Activated naive CD8-positive, alpha-beta T cell (primary cell): ENCODE data around the gene TUBE1.

Experiments used
- H3K27ac Mint-ChIP-seq: one replicate; pipeline ENCODE4 v1.8.0; 2021; ENCODE audit warnings: mixed read lengths
- H3K27me3 Mint-ChIP-seq: one replicate; pipeline ENCODE4 v1.8.0; 2021; ENCODE audit warnings: mixed read lengths
- H3K36me3 Mint-ChIP-seq: one replicate; pipeline ENCODE4 v1.8.0; 2021; ENCODE audit warnings: mixed read lengths
- H3K4me1 Mint-ChIP-seq: one replicate; pipeline ENCODE4 v1.8.0; 2021; ENCODE audit warnings: low read depth, mixed read lengths
- H3K4me3 Mint-ChIP-seq: one replicate; pipeline ENCODE4 v1.8.0; 2021; ENCODE audit warnings: mild to moderate bottlenecking, mixed read lengths
- H3K9me3 Mint-ChIP-seq: one replicate; pipeline ENCODE4 v1.8.0; 2021; ENCODE audit warnings: low read depth, mixed read lengths

TUBE1 gene

GRCh38 chr6:112032728-112033127, 54.6 kb downstream of the TUBE1 start:
- Mint-ChIP-seq H3K4me1 (peaks cover 93% of the 10 kb centered on the region), H3K27ac (peak overlapping the region; percentile 16), H3K4me3 (peak overlapping the region; percentile 18), H3K9me3 (no peaks in the 10 kb centered on the region), H3K36me3 (peaks cover 7% of the 10 kb centered on the region), H3K27me3 (no peaks in the 10 kb centered on the region)

DNA sequence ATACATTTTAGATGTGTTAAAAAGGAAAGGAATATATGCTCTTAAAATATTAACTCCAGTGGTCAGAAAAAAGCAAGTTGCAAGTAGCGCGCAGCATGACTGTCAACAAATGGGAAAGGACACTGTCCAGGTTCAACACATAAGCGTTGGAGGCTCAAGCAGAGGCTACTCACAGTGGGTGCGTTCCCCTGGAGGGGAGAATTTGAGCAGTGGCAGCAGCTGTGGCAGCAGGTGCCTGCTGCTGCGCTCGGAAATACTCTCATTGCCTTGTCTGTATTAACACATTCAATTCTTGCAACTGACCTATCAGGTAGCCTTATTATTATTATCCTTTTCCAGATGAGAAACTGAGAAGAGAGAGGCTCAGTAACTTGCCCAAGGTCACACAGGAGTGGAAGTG, 55.3 kb downstream of the TUBE1 start:
- no peaks in the 10 kb centered on the region for H3K9me3 Mint-ChIP-seq
- no peaks in the 10 kb centered on the region for H3K27me3 Mint-ChIP-seq
- no peak overlapping the region for H3K27ac Mint-ChIP-seq
- H3K4me1 Mint-ChIP-seq, result peaks cover 93% of the 10 kb centered on the region
- H3K36me3 Mint-ChIP-seq, result peaks cover 9% of the 10 kb centered on the region
- no peak overlapping the region for H3K4me3 Mint-ChIP-seq

- no peaks in the 10 kb centered on the region for H3K9me3 Mint-ChIP-seq
- H3K27ac Mint-ChIP-seq, result peak overlapping the region; percentile 97
- no peak overlapping the region for H3K4me3 Mint-ChIP-seq
- H3K27me3 Mint-ChIP-seq, result no peaks in the 10 kb centered on the region
- peaks cover 93% of the 10 kb centered on the region for H3K4me1 Mint-ChIP-seq
- peaks cover 12% of the 10 kb centered on the region for H3K36me3 Mint-ChIP-seq
Measured at GRCh38 chr6:112030961-112031660, 56.2 kb downstream of the TUBE1 start.

- no peaks in the 10 kb centered on the region for H3K27me3 Mint-ChIP-seq
- H3K4me3 Mint-ChIP-seq, result no peak overlapping the region
- no peaks in the 10 kb centered on the region for H3K9me3 Mint-ChIP-seq
- peak overlapping the region; percentile 97 for H3K27ac Mint-ChIP-seq
- peaks cover 12% of the 10 kb centered on the region for H3K36me3 Mint-ChIP-seq
- H3K4me1 Mint-ChIP-seq, result peaks cover 87% of the 10 kb centered on the region
Measured at GRCh38 chr6:112030206-112030960, 56.9 kb downstream of the TUBE1 start.

DNA sequence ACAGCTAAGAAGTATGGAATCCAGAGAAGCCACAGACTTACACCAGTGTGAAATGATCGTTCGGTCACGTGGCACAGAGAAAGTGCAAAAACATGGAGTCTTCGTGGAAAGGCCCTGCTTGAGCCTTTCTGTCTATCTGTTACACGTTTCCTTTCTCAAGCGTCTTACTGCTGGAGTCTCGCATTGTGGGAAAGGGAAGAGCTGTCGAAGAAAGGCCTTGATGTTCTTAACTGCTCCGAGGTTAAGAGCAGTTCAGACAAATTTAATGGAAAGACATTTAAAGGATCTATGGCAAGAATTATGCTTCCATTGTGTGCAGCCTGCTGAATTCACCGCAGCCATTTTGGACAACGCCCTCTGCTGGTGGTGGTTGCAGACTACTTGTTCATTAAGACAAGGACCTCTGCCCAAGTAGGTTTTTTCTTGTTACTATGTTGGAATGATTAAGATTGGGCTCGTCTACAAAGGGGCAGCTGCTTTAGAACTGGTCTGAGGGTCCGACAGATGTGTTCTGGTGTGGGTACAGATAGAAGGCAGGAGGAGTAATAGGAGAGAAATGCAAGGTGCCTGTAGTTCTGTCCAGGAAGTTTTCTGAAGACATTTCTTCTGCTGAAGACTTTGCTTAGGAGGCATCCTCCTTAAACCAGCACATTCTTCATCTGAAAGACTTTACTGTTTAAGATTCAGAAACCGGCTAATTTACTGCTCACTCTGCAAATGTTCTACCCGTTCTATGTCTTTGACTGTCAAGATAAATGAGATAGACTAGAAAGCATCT, 58.0 kb downstream of the TUBE1 start:
- Mint-ChIP-seq H3K27ac (peak overlapping the region; percentile 97), H3K27me3 (no peaks in the 10 kb centered on the region), H3K9me3 (peaks cover 4% of the 10 kb centered on the region), H3K4me3 (peak overlapping the region; percentile 51), H3K36me3 (peaks cover 18% of the 10 kb centered on the region), H3K4me1 (peaks cover 78% of the 10 kb centered on the region)

DNA sequence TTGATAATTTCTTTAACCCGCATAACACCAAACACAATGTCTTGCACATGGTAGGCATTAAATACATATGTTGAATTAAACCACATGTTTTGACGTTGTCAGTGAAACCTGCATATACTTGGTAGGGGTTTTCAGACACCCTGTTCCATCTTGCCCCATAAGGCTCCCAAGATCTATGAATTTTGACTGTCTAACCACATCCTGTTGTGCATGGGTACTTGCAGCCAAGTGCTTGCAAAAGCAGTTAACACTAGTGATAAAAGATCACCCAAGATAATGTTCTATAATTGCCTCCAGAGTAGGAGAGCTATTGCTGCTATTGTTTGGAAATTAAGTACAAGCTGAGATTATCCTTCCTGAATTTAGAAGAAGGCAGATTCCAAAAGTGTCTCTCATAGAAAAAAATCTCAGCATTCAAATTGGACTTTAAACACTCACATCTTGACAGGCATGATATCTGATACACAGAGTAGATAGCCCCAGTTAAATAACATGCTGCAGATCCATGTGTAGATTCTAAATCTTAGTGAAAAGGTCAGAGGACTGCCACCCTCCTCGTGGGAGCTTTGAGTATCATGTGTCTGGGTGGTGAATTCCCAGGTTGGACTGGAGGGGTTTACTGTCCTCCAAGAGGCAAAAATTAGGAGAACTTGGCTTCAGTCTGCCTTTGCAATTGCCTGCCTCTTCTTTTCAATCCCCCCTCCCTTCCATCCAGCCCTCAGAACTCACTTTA, 59.2 kb downstream of the TUBE1 start:
- peak overlapping the region; percentile 97 for H3K27ac Mint-ChIP-seq
- H3K27me3 Mint-ChIP-seq, result no peaks in the 10 kb centered on the region
- peak overlapping the region; percentile 74 for H3K4me3 Mint-ChIP-seq
- peaks cover 24% of the 10 kb centered on the region for H3K36me3 Mint-ChIP-seq
- H3K4me1 Mint-ChIP-seq, result peaks cover 69% of the 10 kb centered on the region
- peaks cover 11% of the 10 kb centered on the region for H3K9me3 Mint-ChIP-seq

DNA sequence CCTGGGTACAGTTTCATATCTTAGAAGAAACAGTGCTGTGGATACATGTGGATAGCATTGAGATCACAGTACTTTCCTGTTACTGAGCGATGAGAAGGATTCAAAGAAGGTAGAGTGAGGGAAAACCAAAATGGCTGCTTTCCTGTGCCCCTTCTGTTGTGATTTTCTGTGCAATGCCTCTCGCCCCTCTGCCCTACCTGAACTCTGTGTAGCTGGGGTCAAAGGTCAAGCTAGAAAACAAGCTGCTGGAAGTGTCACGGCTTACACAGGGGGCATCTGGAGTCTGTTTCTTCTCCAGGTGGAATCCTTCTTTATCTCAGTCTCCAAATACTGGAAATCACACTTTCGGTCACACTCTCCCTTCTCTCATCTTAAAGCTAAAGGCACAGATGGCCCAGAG, 60.3 kb downstream of the TUBE1 start:
- peaks cover 11% of the 10 kb centered on the region for H3K9me3 Mint-ChIP-seq
- H3K27me3 Mint-ChIP-seq, result no peaks in the 10 kb centered on the region
- peak overlapping the region; percentile 97 for H3K27ac Mint-ChIP-seq
- H3K36me3 Mint-ChIP-seq, result peaks cover 24% of the 10 kb centered on the region
- no peak overlapping the region for H3K4me3 Mint-ChIP-seq
- H3K4me1 Mint-ChIP-seq, result peaks cover 70% of the 10 kb centered on the region

DNA sequence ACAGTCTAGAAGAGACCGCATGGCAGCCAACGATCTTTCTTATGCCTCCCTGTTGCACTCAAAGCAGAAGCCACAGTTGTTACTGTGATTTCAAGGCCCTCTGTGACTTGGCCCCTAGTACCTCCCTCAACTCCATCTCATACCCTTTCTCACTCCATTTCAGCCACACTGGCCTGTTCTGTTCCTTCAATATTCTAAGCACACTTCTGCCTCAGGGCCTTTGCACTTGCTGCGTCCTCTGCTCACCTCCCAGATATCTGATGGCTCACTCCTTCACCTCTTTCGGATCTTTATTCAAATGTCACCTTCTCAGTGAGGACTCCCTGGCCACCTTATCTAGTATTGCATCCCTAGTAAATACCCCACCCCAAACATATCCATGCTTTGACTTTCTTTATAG, 62.8 kb downstream of the TUBE1 start:
- peaks cover 24% of the 10 kb centered on the region for H3K36me3 Mint-ChIP-seq
- H3K27ac Mint-ChIP-seq, result no peak overlapping the region
- no peaks in the 10 kb centered on the region for H3K27me3 Mint-ChIP-seq
- H3K4me3 Mint-ChIP-seq, result no peak overlapping the region
- peaks cover 52% of the 10 kb centered on the region for H3K4me1 Mint-ChIP-seq
- peaks cover 11% of the 10 kb centered on the region for H3K9me3 Mint-ChIP-seq

- Mint-ChIP-seq H3K4me1 (peaks cover 44% of the 10 kb centered on the region), H3K27me3 (no peaks in the 10 kb centered on the region), H3K36me3 (peaks cover 17% of the 10 kb centered on the region), H3K27ac (peak overlapping the region; percentile 51), H3K4me3 (no peak overlapping the region), H3K9me3 (peaks cover 11% of the 10 kb centered on the region)
Measured at GRCh38 chr6:112022749-112023148, 64.5 kb downstream of the TUBE1 start.

DNA sequence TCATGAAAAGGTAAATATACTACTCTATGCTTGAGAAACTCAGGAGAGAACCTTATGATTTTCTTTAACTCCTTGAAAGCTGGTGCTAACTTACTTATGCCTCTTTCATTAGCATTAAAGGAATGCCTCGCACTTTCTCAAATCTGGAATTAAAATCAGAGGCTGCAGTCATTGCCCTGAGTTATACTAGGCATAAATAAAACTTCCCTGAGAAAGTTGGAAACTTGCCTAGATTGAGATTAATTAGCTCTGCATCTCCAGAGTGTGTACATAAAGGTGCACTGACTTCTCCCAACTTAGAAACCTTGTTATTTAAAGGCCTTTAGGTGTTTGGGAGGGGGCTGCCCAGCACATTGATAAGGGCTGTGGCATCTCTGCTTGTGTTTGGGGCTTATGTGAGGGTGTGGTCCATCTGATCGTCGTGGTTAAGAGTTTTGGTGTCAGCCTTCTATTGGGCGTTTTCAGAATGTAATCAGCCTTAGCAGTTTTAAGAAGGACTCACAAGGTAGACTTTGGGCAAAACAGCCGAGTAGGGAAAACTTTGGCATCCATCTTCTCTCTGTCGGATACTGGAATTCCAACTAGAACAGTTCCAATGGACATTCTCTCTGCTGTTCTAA, 65.5 kb downstream of the TUBE1 start:
- peaks cover 15% of the 10 kb centered on the region for H3K36me3 Mint-ChIP-seq
- peaks cover 44% of the 10 kb centered on the region for H3K4me1 Mint-ChIP-seq
- no peak overlapping the region for H3K4me3 Mint-ChIP-seq
- H3K9me3 Mint-ChIP-seq, result peaks cover 11% of the 10 kb centered on the region
- H3K27ac Mint-ChIP-seq, result no peak overlapping the region
- H3K27me3 Mint-ChIP-seq, result no peaks in the 10 kb centered on the region
